Karpas-422 (cell line): ENCODE results near the gene PTPRC. TPM values are rescaled to one million over a fixed set of nuclear protein-coding genes. Genes with fewer than 3 reads are reported as not detected.

Source experiments
- DNase-seq: peaks from one replicate; pipeline ENCODE4 v3.0.0-alpha.2; 2015
- H2AFZ ChIP-seq: fragments of 200-600 bp; sonication (generic); 2 replicates; pipeline ENCODE4 v1.6.1; 2014; ENCODE audit warnings: antibody characterized with exemption, low read length, mixed read lengths
- H3K27ac ChIP-seq: fragments of 200-600 bp; sonication (generic); 2 replicates; pipeline ENCODE4 v1.5.1; 2014; ENCODE audit warnings: mild to moderate bottlenecking, low read length, moderate library complexity
- H3K27me3 ChIP-seq: fragments of 200-600 bp; sonication (generic); 2 replicates; pipeline ENCODE4 v1.6.1; 2014; ENCODE audit warnings: low read length, mixed read lengths
- H3K36me3 ChIP-seq: fragments of 200-600 bp; sonication (generic); 2 replicates; pipeline ENCODE4 v1.6.1; 2014; ENCODE audit warnings: low read length, mixed read lengths; ENCODE audit not compliant: insufficient read depth
- H3K4me1 ChIP-seq: fragments of 200-600 bp; sonication (generic); 2 replicates; pipeline ENCODE4 v1.6.1; 2014; ENCODE audit warnings: mild to moderate bottlenecking, low read length, mixed read lengths
- H3K4me2 ChIP-seq: fragments of 200-600 bp; sonication (generic); 2 replicates; pipeline ENCODE4 v1.6.1; 2014; ENCODE audit warnings: low read length, low read depth, mild to moderate bottlenecking; ENCODE audit not compliant: poor library complexity, severe bottlenecking
- H3K4me3 ChIP-seq: fragments of 200-600 bp; sonication (generic); 2 replicates; pipeline ENCODE4 v1.5.1; 2014; ENCODE audit warnings: mild to moderate bottlenecking, antibody characterized with exemption, low read length, mixed read lengths
- H3K79me2 ChIP-seq: fragments of 200-600 bp; sonication (generic); 2 replicates; pipeline ENCODE4 v1.6.1; 2014; ENCODE audit warnings: mild to moderate bottlenecking, low read length, mixed read lengths
- H3K9ac ChIP-seq: fragments of 200-600 bp; sonication (generic); 2 replicates; pipeline ENCODE4 v1.6.0; 2014; ENCODE audit warnings: low read length
- H3K9me2 ChIP-seq: fragments of 200-600 bp; sonication (generic), shearing (Covaris generic); replicated peaks from 2 replicates; pipeline ENCODE4 v1.6.0; 2014; ENCODE audit warnings: mild to moderate bottlenecking, low read length, moderate library complexity; ENCODE audit not compliant: insufficient read depth
- H3K9me3 ChIP-seq: fragments of 300-700, 200-600 bp; sonication (generic); 2 replicates; pipeline ENCODE4 v1.6.1; 2014; ENCODE audit warnings: low read length, mixed read lengths
- H4K20me1 ChIP-seq: fragments of 200-600 bp; sonication (generic); 2 replicates; pipeline ENCODE4 v1.6.1; 2014; ENCODE audit warnings: mild to moderate bottlenecking, antibody characterized with exemption, low read length, low read depth; ENCODE audit not compliant: insufficient read depth
- total RNA-seq: library from RNA; depleted of rRNA; stranded (reverse); fragments of >200 nt; shearing (Covaris generic); gene quantifications from 2 replicates; pipeline ENCODE4 v1.2.3, GENCODE V29; 2014; ENCODE audit warnings: low replicate concordance

The PTPRC gene
- total RNA-seq, 1 experiment from 2014 or later = 812 TPM

DNA sequence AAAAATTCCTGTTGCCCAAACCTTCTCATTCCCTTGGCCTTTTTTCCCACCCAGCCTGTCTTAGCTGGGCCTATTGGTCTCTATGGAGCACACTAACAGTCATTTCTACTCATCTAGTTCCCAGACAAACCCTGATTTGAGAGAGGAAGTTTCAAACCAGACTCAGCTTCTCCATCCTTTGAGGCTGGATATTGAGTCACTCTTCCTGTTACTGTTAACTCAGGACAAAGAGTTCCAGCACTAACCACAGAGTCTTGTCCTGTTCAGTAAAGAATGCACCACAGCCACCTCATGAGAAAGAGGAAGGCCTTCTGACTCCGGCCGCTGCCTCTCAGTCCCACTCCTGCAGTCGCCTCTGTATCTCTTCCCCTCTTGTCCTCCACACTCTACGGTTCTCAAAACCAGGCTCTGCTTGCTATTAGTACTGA is 137.8 kb downstream of the PTPRC start:
- H3K36me3 ChIP-seq = no peaks in the 10 kb centered on the region
- no peak overlapping the region for H3K27ac ChIP-seq
- no peak overlapping the region for H3K4me2 ChIP-seq
- no peak overlapping the region for H3K9ac ChIP-seq
- no peaks in the 10 kb centered on the region for H3K9me2 ChIP-seq
- H2AFZ ChIP-seq = no peak overlapping the region
- no peaks in the 10 kb centered on the region for H4K20me1 ChIP-seq
- H3K4me3 ChIP-seq = no peak overlapping the region
- H3K79me2 ChIP-seq = no peaks in the 10 kb centered on the region
- no peaks in the 10 kb centered on the region for H3K27me3 ChIP-seq
- no peak for DNase-seq
- H3K9me3 ChIP-seq = no peaks in the 10 kb centered on the region
- H3K4me1 ChIP-seq = peaks cover 3% of the 10 kb centered on the region; the same call in 1 of the 2 replicates

DNA sequence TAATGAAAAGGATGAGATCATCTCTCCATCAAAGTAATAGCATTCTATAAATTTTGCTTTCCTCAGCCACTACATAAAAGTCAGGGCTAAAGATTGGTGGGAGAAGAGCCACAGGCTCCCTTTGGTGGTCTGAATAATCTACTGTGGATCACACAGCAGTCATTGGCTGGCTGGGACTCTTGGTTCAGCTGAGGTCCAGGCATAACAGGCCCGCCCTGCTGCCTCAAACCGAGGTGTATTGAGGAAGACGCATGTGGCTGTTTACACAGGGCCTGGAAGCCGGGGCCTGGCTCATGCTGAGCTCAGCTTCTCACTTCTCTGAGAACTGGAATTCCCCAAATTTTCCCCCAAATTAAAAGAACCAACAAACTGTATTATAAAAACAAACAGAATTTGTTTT is 139.2 kb downstream of the PTPRC start:
- Histone ChIP-seq H3K27me3 (no peaks in the 10 kb centered on the region), H3K27ac (no peak overlapping the region), H3K4me3 (no peak overlapping the region), H3K4me2 (no peak overlapping the region), H3K79me2 (no peaks in the 10 kb centered on the region), H2AFZ (no peak overlapping the region), H3K36me3 (no peaks in the 10 kb centered on the region), H3K9me3 (no peaks in the 10 kb centered on the region), H4K20me1 (no peaks in the 10 kb centered on the region), H3K4me1 (no peaks in the 10 kb centered on the region), H3K9me2 (no peaks in the 10 kb centered on the region), H3K9ac (no peak overlapping the region)
- no peak for DNase-seq

DNA sequence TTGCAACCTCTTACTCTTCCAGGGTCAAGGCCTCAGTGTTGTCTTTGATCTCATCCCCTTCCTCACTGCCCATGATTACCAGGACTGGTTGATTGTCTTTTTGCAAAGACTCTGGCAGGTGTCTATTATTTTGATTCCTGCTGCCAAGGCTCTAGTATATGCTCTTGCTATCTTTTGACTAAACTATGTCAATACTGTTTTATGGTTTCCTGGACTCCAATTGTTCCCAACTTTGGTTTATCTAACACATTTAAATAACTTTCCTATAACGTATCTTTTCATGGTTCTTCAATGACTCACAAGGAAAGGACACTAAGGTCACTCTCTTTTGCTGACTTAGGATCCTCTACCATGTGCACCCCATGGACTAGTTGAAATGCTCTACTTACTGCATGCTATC is 141.5 kb downstream of the PTPRC start:
- H3K4me2 ChIP-seq = no peak overlapping the region
- no peaks in the 10 kb centered on the region for H4K20me1 ChIP-seq
- H3K9ac ChIP-seq = no peak overlapping the region

DNA sequence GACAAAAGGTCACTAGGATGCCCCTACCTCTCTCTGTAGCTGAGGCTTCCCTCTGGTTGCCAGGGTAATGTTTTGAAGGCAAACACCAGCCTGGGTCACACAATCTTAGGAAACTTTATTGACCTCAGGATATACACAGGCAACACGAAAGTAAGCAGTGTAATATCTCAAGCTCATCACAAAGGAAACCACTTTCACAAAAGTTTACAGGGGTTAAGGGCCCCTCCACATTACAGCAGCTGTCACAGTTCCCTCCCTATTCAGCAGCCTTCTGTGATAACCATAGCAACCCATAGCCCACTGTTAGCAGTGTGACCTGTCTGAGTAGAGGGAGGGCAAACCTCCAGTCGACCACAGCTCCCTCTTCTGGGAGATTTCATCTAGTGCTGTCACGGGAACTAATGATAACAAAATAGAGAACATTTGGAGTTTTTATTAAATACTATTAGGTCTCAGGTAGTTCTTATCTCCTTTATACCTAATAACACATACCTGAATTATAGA is 149.8 kb downstream of the PTPRC start:
- peaks cover 18% of the 10 kb centered on the region for H3K4me1 ChIP-seq
- peak; percentile 91 for DNase-seq
- H3K9me3 ChIP-seq = no peaks in the 10 kb centered on the region
- H3K36me3 ChIP-seq = no peaks in the 10 kb centered on the region
- no peak overlapping the region for H3K4me3 ChIP-seq
- peak overlapping the region; percentile 21 for H3K9ac ChIP-seq
- H2AFZ ChIP-seq = peak overlapping the region; percentile 73
- H3K79me2 ChIP-seq = no peaks in the 10 kb centered on the region
- H4K20me1 ChIP-seq = no peaks in the 10 kb centered on the region
- no peaks in the 10 kb centered on the region for H3K9me2 ChIP-seq
- no peaks in the 10 kb centered on the region for H3K27me3 ChIP-seq
- H3K27ac ChIP-seq = peak overlapping the region; percentile 29
- peak overlapping the region; percentile 36 for H3K4me2 ChIP-seq

More for the DNA sequence above, 141.5 kb downstream of the PTPRC start:
- no peak for DNase-seq
- H2AFZ ChIP-seq = no peak overlapping the region
- H3K9me3 ChIP-seq = no peaks in the 10 kb centered on the region
- H3K27me3 ChIP-seq = no peaks in the 10 kb centered on the region
- no peak overlapping the region for H3K4me3 ChIP-seq
- H3K36me3 ChIP-seq = no peaks in the 10 kb centered on the region
- H3K4me1 ChIP-seq = no peaks in the 10 kb centered on the region
- H3K9me2 ChIP-seq = no peaks in the 10 kb centered on the region
- H3K79me2 ChIP-seq = no peaks in the 10 kb centered on the region
- no peak overlapping the region for H3K27ac ChIP-seq

DNA sequence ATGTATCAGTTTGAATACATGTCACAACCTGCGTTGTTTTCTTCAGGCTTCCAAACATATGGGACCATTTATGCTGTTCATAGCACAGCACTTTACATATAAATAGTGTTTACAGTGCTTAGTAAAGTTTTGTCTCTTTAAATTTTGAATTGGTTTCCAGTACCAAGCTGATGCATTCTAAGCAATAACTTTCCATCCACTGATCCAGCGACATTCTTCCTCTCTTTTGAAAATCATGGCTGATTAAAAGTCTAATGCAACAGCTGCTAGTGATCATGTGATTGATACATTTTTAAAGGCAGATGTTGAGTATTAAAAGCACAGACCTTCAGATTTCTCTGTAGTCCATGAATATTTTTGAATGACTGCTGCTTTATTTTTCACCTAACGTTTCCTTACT is 154.9 kb downstream of the PTPRC start:
- no peak overlapping the region for H3K27ac ChIP-seq
- no peak overlapping the region for H3K4me3 ChIP-seq
- peaks cover 9% of the 10 kb centered on the region; the same call in 1 of the 2 replicates for H3K9me3 ChIP-seq
- DNase-seq = no peak
- no peak overlapping the region for H3K9ac ChIP-seq
- H4K20me1 ChIP-seq = no peaks in the 10 kb centered on the region
- H3K36me3 ChIP-seq = no peaks in the 10 kb centered on the region
- H3K4me1 ChIP-seq = peaks cover 6% of the 10 kb centered on the region
- no peaks in the 10 kb centered on the region for H3K79me2 ChIP-seq
- no peaks in the 10 kb centered on the region for H3K9me2 ChIP-seq
- H3K4me2 ChIP-seq = no peak overlapping the region
- no peaks in the 10 kb centered on the region for H3K27me3 ChIP-seq
- no peak overlapping the region for H2AFZ ChIP-seq

DNA sequence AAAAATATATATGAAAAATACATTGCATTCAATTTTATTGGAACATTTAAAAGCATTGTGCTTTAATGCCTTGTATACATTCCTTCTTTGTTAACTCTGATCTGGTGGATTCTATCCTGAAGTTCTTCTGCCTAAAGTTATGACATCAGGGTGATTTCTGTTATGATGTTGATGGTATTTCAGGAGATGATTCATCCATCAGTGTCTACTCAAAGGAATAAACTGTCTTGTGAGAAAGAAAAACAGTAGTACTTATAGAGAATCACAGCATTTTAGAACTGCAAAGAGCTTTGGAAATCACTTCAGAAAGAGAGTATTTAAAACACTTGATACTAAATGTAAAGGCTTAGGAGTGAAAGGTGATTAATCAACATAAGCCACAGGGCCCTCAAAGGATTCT is 155.7 kb downstream of the PTPRC start:
- H3K79me2 ChIP-seq = no peaks in the 10 kb centered on the region
- no peak overlapping the region for H3K9ac ChIP-seq
- peaks cover 9% of the 10 kb centered on the region; the same call in 1 of the 2 replicates for H3K9me3 ChIP-seq
- no peak overlapping the region for H3K4me3 ChIP-seq
- no peak overlapping the region for H2AFZ ChIP-seq
- H4K20me1 ChIP-seq = no peaks in the 10 kb centered on the region
- no peak for DNase-seq
- H3K27ac ChIP-seq = no peak overlapping the region
- H3K4me1 ChIP-seq = peaks cover 4% of the 10 kb centered on the region
- H3K9me2 ChIP-seq = no peaks in the 10 kb centered on the region
- no peaks in the 10 kb centered on the region for H3K27me3 ChIP-seq
- H3K36me3 ChIP-seq = no peaks in the 10 kb centered on the region
- H3K4me2 ChIP-seq = no peak overlapping the region

DNA sequence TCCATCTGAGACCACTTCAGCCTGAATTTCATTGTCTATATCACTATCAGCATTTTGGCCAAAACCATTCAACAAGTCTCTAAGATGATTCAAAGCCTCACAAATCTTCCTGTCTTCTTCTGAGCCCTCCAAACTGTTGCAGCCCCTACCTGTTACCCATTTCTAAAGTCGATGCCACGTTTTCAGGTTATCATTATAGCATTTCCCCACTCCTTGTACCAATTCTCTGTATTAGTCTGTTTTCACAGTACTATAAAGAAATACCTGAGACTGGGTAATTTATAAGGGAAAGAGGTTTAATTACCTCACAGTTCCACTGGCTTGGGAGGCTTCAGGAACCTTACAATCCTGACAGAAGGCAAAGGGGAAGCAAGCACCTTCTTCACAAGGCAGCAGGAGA is 158.8 kb downstream of the PTPRC start:
- peaks cover 9% of the 10 kb centered on the region; the same call in 1 of the 2 replicates for H3K9me3 ChIP-seq
- peaks cover 4% of the 10 kb centered on the region for H3K4me1 ChIP-seq
- no peak overlapping the region for H2AFZ ChIP-seq
- no peak overlapping the region for H3K4me2 ChIP-seq
- no peaks in the 10 kb centered on the region for H3K79me2 ChIP-seq
- H3K9ac ChIP-seq = no peak overlapping the region
- no peak overlapping the region for H3K27ac ChIP-seq
- no peaks in the 10 kb centered on the region for H4K20me1 ChIP-seq
- no peak for DNase-seq
- no peaks in the 10 kb centered on the region for H3K27me3 ChIP-seq
- H3K9me2 ChIP-seq = no peaks in the 10 kb centered on the region
- no peaks in the 10 kb centered on the region for H3K36me3 ChIP-seq
- no peak overlapping the region for H3K4me3 ChIP-seq

DNA sequence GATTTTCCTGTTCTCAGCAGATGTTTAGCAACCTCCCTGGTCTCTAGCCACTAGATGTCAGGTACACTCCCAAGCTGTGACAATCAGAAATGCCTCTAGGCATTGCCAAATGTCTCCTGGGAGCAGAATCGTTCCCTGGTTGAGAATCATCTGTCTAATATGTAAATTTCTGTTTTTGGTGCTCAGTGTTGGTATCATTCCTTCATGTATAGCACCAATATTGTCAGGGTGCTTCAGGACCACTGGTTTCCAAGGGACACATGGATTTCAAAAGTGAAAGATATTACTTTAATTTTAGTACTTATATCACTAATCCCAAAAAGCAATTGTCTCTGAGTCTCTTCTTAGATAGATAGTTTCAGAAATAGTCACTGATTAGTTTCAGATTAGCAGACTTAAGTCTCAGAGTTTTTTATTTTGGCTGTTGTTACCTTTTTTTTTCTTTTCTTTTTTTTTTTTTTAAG is 160.1 kb downstream of the PTPRC start:
- Histone ChIP-seq H3K9me3 (peaks cover 9% of the 10 kb centered on the region; the same call in 1 of the 2 replicates), H3K4me2 (no peak overlapping the region), H3K27ac (no peak overlapping the region), H2AFZ (no peak overlapping the region), H3K9ac (no peak overlapping the region), H3K36me3 (no peaks in the 10 kb centered on the region), H3K9me2 (no peaks in the 10 kb centered on the region), H3K4me1 (peaks cover 4% of the 10 kb centered on the region), H3K79me2 (no peaks in the 10 kb centered on the region), H3K27me3 (no peaks in the 10 kb centered on the region), H4K20me1 (no peaks in the 10 kb centered on the region), H3K4me3 (no peak overlapping the region)
- no peak for DNase-seq
